Cardiac septum (tissue), 1 donor: ENCODE results near the gene MROH9. TPM values are rescaled to one million over a fixed set of nuclear protein-coding genes. Genes with fewer than 3 reads are reported as not detected.
"Not testable (repeated sequence)": the region's sequence is repeated elsewhere in the genome, so short reads cannot be mapped to it uniquely, and the experiment has no call there.

Source experiments
- DNase-seq: peaks from one replicate; pipeline ENCODE4 v3.0.0-alpha.2; 2020; ENCODE audit warnings: low spot score
- intact Hi-C: fragments of 100-400 bp; cut with DNase I; formaldehyde crosslinking; loops from one replicate; pipeline ENCODE4 v1.14.0; 2022
- long read RNA-seq: library from polyadenylated mRNA; unstranded; transcript quantifications from one replicate; pipeline ENCODE4 v2.0.0, GENCODE V29; 2021
- total RNA-seq: library from RNA; stranded (reverse); fragmentation: NEBNext Ultra II Directional; extraction: Animal tissue kit (Norgen Biotek cat#: 25700); gene quantifications from one replicate; pipeline ENCODE4 v1.2.1, GENCODE V29; 2021
- donor health status: DM: no; HTN: no; CAD: no.

The MROH9 gene, protein sequence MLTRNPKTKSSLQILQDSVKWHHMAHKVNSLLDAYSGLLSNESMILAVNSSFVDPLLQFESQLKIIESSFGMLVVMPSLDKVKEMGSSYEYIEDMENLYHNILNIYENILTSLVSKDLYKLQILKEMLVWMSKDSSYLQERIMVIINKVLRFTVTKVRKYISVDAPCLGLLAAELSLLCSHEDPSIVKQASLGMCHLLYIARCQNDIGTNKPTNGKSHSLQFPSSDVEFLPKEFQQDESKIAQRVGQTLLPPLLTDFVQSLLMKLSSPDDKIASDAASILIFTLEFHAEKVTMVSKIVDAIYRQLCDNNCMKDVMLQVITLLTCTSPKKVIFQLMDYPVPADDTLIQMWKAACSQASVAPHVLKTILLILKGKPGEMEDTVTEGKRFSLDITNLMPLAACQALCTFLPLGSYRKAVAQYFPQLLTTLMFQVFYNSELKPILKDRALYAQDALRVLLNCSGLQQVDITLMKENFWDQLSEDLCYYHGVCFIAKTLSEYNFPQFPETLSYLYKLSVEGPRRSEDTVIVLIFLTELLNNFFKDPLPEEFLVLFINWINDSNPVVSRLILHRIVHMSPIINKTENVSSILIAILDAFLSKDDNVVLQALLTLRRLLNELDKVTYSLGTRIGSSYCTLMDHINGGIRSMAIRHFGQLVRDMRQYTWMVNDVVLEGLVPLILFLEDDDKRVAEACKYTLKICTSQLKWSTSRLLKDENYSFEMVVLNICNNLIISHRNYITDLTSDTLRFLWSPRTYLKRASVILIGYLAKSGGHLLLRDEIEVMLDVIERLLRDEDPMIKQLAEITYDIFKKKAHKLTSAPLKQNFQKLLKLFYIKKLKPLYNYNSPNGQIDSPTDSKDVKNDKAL
- not detected for total RNA-seq
- long read RNA-seq = 0 reads

DNA sequence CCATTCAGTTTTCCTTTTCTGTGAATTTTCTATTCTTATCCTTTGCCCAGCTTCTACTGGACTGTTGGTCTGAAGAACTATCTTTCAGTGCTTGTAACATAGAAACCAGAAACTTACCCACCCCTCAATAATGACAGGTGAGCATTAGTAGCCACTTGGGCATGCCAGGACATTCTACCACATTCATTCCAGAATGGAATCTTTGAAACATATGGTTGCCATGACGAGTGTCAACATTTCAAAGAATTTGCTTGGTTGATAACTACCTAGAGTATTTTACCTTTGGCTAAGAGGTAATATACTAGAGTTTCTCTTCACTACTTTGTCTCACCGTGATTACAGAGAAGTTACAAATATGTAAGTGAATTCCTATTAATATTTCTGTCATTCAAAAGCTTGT is at the start of gene MROH9:
MROH9 (plus strand) TSS at position 304 of the 400 bp plus-strand sequence. CDS start 10,023 bp downstream, outside the sequence.
- no peak for DNase-seq
- intact Hi-C loops = no loop called here

DNA sequence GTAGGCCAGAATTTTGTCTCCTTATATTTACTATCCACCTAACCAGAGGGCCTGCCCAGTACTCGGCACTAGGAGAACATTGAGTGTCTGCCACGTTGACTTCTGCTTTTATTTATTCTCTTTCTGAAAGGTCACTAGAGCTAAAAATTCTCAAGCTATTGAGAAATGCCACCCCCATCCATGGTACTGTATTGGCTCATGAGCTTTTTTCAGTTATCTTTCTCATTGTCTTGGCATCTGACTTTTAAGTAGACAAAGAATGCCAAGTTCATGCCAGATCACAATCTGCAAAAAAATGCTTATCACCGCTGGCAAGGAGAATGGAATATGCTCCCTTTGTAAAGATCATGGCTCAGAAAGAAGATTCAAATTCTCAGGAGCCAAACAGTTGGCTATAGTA is 49.8 kb upstream of the MROH9 start:
- no peak for DNase-seq
- intact Hi-C loops = loop anchor here (10.0 kb wide), 1 partner anchor 361 kb away; no protein-coding TSS in a partner anchor

DNA sequence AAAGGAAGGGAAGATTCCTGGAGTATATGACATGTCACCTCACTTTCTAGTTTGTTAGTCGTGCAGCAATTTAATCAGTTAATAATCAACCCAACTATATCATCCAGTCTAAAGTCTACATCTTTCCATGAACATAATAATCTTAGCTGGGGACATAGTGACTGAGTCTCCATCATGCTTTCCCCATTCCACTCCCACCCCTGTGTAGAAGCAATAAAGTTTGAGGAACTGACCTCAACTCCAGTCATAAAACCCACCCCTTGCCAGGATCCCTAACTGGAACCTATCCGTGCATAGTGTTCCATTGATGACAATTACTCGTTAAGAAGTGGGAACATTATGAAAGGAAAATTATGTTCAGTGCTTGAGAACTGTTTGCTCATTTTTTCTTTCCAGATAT is 48.9 kb upstream of the MROH9 start:
- intact Hi-C loops = loop anchor here (10.0 kb wide), 1 partner anchor 362 kb away; no protein-coding TSS in a partner anchor
- DNase-seq = no peak

DNA sequence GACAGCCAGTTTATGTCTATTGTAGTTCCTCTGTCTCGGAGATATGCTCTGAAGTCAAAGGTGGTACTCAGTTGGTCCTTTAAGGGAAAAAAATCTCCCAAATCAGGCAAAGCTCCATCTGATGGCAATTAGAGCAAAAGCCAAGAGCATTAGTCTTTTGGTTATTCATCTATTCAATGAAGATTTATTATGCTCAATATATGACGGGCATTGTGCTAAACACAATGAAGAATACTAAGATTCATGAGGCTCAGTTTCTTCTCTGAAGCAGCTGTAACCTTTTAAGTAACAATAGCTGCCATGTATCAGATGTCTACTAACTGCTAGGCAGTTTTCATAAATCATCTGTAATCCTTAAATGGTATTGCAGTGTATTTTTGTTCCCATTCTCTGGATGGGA is 47.6 kb upstream of the MROH9 start:
- intact Hi-C loops = loop anchor here (10.0 kb wide), 1 partner anchor 363 kb away; no protein-coding TSS in a partner anchor
- DNase-seq = no peak

DNA sequence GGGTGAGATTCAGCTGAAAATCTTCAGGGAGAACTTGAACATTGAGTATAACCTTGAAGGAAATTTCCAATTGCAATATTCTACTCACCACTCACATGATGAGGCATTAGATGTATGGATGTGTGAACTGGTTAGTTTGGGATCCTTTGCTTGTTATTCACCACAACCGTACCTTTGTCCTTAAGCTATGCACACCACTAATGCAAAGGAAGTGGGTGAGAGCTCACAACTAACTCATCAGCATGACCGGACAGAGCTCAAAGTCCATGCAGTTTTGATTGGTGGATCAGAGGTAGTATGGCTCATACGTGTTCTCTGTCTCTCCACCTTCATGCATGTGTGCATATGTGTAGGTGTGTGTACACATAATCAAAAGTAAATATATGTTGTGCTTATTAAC is 43.5 kb upstream of the MROH9 start:
- intact Hi-C loops = no loop called here
- no peak for DNase-seq

DNA sequence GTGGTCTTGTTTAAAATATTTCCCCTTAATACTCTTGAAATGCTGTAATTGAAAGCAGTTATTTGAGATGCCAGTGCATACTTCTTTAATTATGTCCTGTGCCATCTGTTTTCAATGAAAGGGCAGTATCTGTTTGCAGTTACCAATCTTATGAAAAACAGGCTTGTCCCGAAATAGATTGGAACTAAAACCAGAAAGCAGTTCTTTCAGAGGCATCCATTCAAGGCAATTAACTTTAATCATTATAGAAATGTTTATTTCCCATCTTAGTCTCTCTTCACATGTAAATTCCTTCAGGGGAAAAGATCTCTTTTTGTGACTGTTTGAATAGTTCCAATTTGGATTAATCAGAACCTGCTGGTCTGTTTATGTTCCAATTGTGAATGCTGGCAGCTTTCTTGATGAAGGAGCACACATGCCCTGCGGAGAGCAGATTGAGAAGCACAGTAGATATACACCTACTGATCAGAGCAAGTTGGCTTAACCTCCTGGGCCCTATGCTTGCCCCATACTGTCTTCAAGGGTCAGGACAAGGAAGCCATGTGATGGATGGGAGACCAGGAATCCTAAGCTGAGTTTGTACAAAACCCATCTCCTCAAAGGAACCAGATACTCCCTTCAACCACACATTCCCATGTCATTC is 41.6 kb upstream of the MROH9 start:
- DNase-seq = no peak
- intact Hi-C loops = no loop called here

DNA sequence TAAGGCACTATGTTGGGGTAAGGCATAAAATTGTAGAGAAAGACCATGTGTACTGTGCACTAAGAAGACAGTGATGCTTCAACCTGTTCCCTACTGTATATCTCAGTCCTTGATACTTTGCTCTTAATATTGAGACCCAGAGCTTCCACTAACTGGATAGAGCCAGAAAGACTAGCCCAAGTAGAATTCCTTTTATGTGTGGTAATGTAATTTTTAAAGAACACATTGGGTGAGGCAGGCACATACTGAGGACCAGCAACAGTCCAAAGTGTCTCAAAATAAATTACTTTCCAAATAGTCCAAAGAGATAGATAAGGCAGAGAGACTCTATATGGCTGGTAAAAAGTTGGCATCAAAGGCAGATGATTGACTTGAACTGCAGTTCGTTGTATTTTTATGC is 31.4 kb upstream of the MROH9 start:
- no peak for DNase-seq
- intact Hi-C loops = no loop called here

DNA sequence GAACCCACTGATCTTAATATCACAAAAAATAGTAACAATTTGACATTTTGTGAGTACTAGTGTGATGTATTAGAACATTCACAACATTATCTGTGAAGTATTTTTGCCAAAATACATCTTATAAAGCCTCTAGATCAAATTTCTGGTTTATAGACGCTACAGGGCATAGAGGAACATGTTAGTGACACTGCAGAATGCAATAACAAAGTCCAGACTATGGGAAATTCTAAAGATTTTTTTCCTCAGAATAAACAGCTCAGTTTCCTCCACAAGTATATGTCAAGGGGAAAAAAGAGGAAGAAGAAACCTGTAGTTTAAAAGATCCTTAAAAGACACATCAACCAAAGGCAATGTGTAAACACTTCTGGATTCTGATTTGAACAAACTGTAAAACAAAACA is 26.4 kb upstream of the MROH9 start:
- no peak for DNase-seq
- intact Hi-C loops = no loop called here

DNA sequence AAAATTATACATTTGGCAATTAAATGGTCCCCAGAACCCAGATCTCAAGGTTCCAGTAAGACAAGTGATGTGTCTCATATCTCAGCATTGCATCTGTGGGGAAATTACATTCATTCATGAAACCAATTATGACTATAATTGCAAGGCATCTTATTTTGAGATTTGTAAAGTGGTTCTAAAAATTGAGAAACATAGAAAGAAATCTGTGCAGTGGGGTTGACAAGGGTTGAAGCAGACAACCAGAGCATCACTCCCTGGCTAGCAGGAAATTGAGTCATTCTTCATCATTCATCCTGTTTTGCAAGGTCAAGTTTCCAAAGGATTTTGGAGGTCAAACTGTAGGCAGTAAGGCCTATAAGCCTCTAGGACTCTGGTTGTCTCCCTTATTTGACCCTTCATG is 25.1 kb upstream of the MROH9 start:
- DNase-seq = no peak
- intact Hi-C loops = no loop called here

DNA sequence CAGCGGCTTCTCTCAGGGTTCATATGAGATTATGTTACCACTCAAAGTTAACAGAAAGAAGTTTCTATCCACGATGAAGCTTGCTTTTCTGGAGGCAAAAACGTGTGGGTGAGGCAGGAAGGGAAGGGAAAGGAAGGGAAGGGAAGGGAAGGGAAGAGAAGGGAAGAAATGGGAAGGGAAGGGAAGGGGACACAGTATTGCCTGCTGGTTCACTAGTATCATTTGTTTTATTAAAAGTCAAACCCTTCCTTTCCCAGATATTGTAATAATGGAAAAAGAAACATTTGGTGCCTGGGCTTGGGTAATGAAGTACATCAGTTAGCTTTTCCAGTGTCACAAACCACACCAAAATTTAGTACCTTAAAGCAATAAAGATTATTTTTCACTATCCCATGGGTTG is 18.0 kb upstream of the MROH9 start:
- DNase-seq = no peak
- intact Hi-C loops = no loop called here

DNA sequence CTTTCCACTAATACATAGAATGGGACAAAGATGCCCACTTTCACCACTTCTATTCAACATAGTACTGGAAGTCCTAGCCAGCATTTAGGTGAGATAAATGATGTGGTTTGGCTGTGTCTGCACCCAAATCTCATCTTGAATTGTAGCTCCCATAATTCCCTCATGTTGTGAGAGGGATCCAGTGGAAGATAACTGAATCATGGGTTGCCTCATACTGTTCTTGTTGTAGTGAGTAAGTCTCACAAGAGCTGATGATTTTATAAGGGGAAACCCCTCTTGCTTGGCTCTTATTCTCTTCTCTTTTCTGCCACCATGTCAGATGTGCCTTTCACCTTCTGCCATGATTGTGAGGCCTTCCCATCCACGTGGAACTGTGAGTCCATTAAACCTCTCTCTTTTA is 10.7 kb upstream of the MROH9 start:
- not testable (repeated sequence) for DNase-seq
- intact Hi-C loops = loop anchor here (5.0 kb wide), 1 partner anchor 992 kb away; no protein-coding TSS in a partner anchor

DNA sequence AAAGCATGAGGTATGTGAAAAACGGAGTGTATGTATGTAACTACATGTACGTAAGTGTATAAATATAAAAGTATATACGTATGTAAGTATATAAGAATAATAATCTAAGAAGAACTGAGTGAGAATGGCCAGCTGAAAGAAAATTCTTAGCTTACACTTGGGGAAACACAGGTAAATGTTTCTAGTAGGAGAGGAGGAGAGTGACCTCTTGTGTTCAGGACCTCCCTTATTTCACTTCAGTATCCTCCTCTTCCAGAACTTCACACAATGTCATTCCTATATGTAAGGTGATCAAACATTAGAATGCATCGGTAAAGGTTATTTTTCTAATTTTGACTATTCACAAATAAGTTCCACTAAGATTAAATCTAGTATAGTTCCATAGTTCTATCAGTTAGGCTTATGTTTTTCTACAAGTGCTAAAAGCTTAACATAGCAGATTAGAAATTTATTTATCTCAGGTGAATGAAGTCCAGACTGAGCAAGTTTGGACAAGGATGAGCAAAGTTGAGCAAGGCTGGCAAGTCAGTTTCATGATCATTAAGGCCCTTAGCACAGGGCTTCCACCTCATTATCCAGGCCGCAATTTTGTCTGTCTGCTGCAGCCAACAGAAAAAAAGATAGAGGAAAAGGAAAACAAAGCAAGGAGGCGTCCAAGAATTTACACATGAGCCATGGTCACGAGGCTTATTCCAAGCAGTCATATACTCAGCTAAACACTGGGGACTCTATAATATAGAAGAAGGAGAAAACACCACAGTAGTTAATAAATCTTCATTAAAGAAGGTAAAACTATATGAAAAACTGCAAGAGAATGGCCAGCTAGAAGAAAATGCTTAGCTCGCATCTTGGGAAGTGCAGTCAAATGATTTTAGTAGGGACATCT is 7.1 kb upstream of the MROH9 start:
- intact Hi-C loops = loop anchor here (5.0 kb wide), 1 partner anchor 996 kb away; no protein-coding TSS in a partner anchor
- DNase-seq = no peak

DNA sequence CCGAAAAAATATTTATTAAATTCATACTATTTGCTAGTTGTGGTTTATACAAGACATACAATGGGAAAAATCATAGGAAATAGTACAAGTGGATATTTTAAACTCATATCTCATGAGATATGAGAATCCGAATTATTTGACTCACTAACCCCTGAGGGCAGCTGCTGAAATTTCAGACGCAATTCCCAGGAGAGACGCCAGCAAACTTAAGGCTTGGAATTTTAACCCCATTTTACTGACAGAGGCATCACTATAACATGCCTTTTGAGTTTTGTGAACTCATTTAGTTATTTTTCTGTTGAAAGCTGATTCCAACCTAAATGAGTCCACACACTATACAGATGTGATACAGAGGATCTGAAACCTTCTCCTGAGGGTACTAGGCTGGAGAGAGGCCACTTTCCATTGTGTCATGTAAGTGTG is 5.9 kb upstream of the MROH9 start:
- intact Hi-C loops = loop anchor here (5.0 kb wide), 1 partner anchor 997 kb away; no protein-coding TSS in a partner anchor
- no peak for DNase-seq

DNA sequence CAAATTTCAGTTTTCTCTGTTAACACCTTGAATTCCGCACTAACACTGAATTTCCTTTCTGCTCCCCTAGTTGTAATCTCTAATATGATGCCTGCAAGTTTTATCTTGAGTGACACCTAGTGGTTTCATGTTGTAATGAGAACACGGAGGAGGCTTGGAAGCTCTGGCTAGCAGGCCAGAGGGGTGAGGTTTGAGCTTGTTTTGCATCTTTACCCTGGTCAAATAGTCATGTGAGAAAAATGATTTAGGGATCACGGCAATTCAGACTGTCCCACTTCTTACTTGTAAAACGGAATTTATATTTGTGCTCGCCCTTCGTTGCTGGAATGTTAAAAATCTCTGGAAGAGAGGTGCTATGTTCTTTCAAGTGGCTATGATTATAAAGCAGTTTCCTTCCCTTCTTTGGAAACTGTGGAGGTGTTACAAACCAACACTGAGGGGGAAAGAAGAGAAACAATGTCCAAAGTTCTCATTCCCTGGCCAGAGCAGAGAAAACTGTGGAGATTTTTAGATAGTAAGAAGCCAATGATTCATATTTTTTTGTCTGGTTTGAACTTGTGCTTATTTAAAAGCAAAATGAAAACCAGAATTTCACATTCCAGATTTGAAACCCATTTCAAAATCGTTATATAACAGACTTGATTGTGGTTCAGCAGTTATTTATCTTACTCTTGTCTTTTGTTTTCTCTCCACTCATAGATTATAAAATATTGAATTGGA is 5.3 kb upstream of the MROH9 start:
- intact Hi-C loops = loop anchor here (5.0 kb wide), 1 partner anchor 998 kb away; no protein-coding TSS in a partner anchor
- DNase-seq = no peak

DNA sequence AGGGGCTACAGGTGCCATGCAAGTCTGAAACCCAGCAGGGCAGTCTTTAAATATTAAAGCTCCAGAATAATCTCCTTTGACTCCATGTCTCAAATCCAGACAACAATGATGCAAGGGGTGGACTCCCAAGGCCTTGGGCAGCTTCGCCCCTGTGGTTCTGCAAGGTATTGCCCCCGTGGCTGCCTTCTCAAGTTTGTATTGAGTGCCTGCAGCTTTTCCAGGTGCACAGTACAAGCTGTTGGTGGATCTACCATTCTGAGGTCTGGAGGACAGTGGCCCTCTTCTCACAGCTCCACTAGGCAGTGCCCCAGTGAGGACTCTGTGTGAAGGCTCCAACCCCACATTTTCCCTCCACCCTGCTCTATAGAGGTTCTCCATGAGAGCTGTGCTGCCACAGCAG is 3.7 kb upstream of the MROH9 start:
- intact Hi-C loops = no loop called here
- DNase-seq = no peak

DNA sequence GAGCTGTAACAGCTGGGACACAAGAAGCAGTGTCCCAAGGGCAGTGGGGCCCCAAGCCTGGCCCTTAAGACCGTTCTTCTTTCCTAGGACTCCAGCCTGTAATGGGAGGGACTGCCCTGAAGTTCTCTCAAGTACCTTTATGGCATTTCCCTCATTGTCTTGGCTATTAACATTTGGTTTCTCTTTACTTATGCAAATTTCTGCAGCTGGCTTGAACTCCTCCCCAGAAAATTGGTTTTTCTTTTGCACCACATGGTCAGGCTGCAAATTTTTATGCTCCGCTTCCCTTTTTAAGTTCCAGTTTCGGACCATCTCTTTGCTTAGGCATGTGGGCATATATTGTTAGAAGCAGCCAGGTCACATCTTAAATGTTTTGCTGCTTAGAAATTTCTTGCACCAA is 3.1 kb upstream of the MROH9 start:
- intact Hi-C loops = no loop called here
- no peak for DNase-seq

DNA sequence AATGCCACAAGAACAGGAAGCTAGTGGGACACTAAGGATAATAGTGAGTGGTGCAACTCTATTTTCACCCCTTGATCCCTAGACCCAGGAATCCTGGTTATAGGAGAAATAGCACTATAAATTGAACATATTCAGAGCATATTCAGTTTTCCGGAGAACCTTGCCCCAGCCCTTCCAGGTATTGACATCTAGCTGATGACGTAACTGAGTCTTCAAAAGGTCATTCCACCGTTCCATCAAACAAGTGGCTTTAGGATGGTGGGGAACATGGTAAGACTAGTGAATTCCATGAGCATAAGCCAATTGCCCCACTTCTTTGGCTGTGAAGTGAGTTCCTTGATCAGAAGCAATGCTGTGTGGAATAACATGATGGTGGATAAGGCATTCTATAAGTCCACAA is 2.9 kb downstream of the MROH9 start:
- intact Hi-C loops = no loop called here
- DNase-seq = no peak

DNA sequence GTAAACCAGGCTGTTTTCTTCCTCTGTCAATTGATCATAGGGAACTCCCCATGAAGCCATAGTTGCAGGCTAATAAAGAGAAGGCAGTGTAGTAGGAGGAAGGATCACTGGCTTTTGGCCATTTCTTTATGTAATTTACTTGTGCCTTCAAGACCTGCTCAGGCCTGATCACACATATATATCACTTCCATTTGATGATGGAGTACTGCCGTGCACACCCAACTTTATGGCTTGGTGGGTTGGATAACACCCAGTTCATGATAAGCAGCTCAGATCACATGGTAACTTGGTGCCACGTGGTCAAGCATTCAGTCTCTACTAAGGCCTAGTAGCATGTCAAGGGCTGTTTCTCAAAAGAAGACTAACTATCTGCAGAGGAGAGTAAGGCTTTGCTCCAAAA is 4.1 kb downstream of the MROH9 start:
- intact Hi-C loops = no loop called here
- no peak for DNase-seq
